Activated T-cell treated with anti-CD3 and anti-CD28 coated beads for 4 hours (primary cell): Measurements from ENCODE around the gene CYP46A1.
"Not testable (repeated sequence)": the region's sequence is repeated elsewhere in the genome, so short reads cannot be mapped to it uniquely, and the experiment has no call there.

Experiments
- DNase-seq: peaks from one replicate; pipeline ENCODE4 v3.0.0-alpha.2; 2020

CYP46A1 gene

DNA sequence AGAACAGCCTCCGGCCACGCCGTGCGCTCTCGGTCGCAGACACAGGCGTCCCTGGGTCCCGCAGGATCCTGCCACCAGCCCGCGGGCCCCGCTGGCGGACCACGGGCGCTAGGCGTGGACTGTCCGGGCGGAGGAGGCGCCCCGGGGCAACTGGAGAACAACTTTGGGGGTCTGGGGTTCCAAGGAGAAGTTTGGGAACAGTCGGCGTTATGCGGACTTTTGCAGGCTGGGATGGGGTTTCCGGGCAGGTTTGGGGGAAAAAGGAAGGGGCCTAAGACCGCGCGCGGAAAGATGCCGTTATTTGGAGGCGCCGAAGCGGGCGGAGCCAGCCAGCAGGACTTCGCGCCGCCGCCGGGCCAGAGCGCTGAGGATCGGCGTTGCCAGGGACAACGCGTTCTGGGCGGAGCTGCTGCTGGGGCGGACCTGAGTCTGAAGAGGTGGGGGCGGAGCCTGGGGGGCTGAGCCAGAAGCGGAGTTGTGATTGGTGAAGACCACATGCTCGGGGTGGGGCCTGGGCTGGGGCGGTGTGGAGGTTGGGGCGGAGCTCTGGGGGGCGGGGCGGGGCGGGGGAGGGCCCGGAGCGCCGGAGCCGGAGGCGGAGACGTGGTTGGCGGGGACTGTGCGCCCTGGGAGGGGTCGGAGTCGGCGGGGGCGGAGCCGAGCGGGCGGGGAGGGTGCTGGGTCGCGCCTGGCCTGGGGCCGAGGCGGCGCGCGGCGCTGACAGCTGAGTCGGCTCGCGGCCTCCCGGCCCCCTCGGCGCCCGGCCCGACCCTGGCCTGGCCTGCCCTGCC is at the start of gene CYP46A1:
Gene CYP46A1 (plus strand): TSS at position 680 of the 791 bp plus-strand sequence. CDS start 120 bp downstream, outside the sequence.
- DNase-seq: peak; percentile 99

DNA sequence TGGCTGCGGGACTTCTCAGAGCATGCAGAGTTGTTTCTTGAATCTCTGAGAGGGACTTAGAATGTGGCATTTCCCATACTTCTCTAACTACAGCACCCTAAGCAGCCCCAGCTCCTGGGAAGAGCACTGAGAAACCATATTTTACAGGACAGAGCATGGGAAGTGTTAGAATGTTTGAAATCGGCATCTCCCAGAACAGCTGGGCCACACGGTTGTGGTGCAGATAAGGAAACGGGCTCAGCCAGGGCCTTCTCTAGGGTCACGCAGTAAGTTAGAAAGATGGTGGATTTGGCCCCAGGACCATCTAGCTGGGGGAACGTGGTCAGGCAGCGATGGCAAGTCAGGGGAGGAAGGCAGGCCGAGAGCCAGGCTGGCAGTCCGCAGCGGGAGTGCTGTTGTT is 49.7 kb upstream of the CYP46A1 start:
- DNase-seq: no peak

DNA sequence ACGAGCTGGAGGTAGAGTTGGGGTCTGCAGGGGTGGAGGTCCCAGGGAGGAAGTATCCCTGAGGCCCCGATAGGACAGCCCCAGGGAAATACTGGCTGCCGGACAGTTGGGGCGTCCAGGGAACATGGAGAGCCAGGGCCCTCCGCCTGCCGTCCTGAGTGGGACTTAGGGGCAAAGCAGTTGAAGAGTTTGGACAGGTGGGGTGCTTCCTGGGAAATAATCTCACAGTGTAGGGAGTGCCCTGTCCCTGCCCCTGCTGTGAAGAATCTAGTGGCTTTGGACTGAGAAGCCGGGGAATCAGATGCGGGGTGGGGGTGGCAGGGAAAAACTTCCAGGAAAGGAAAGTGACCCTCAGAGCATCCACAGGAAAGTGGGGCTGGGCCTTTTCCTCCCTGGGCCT is 49.0 kb upstream of the CYP46A1 start:
- no peak for DNase-seq

DNA sequence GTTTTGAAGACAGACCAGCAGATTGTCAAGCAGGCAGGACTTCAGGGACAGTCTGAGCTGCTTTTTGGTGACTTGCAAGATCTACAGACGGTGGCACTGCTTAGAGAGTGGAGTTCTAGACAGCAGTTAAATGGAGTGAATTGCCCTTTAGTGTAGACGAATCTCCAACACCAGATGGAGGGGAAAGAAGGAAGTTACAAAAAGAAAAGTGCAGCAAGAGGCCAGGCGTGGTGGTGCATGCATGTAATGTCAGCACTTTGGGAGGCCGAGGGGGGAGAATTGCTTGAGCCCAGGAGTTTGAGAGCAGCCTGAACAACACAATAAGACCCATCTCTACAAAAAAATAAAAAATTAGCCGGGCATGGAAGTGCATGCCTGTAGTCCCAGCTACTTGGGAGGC is 47.6 kb upstream of the CYP46A1 start:
- DNase-seq: no peak

DNA sequence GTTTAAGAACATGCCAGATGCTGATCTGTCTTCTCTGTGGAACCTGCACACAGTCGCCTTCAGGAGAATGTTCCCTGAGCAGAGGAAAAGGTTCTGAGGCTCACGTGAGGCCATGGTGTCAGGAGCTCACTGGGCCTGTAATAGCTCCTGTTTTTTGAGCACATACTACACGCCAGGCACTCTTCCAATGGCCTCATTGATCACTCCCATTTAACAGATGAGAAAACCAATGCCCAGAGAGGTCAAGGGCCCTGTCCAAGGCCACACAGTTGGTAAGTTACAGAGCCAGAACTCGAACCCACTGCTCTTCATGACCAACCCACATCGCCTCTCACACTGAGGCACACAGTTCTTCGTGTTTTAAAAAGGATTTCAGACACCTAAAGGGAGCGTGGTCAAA is 46.5 kb upstream of the CYP46A1 start:
- DNase-seq: no peak

DNA sequence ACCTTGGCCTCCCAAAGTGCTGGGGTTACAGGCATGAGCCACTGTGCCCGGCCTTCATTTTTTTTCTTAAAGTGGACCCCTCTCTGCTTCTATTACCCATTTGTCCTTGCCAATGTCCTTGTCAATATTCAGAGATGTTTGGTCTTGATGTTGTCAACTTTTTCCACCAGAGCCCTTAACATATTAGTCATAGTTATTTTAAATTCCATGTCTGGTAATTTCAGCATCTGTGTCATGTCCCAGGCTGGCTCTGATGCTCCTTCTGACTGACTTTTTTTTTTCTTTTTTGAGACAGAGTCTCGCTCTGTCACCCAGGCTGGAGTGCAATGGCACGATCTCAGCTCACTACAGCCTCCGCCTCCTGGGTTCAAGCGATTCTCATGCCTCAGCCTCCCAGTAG is 41.3 kb upstream of the CYP46A1 start:
- DNase-seq: not testable (repeated sequence)

DNA sequence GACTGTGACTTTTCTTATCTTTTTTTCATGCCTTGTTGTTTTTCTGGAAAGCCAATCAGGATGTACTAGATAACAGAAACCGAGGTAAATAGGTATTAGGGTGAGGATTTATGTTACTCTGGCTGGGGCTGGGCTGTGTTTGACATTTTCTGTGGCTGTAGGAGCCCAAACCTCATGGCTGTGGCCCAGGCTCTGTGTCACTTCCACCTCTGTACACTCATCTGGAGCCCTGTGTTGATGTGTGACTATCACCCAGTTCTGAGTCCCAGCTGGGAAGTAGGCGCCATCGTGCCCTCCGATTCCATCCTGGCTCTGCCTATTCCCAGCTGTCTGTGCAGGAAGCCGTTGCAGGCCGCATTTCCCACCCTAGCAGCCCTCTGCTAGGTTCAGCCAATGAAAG is 40.8 kb upstream of the CYP46A1 start:
- no peak for DNase-seq

DNA sequence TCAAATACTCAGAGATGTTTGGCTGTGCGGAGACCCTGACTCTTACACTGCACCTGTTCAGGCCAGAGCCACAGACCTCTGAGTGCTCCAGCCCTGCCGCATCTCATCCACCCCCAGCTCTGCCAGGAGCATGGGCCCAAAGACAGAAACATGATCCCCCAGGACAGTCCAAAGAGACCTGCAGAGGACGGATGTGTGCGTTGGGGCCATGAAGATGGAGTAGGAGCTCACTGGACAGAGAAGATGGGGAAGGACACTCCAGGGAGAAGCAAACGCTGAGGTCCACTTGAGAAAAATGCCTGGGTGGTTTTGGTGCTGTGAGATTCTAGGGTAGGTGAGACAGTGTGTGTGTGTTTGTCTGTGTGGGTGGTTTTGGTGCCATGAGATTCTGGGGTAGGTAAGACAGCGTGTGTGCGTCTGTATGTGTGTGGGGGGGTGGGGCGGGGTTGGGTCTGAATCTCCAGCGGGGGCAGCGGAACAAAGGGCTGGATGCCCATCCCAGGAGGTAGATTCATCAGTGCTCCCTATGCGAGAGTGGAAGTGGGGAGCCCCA is 40.0 kb upstream of the CYP46A1 start:
- no peak for DNase-seq

DNA sequence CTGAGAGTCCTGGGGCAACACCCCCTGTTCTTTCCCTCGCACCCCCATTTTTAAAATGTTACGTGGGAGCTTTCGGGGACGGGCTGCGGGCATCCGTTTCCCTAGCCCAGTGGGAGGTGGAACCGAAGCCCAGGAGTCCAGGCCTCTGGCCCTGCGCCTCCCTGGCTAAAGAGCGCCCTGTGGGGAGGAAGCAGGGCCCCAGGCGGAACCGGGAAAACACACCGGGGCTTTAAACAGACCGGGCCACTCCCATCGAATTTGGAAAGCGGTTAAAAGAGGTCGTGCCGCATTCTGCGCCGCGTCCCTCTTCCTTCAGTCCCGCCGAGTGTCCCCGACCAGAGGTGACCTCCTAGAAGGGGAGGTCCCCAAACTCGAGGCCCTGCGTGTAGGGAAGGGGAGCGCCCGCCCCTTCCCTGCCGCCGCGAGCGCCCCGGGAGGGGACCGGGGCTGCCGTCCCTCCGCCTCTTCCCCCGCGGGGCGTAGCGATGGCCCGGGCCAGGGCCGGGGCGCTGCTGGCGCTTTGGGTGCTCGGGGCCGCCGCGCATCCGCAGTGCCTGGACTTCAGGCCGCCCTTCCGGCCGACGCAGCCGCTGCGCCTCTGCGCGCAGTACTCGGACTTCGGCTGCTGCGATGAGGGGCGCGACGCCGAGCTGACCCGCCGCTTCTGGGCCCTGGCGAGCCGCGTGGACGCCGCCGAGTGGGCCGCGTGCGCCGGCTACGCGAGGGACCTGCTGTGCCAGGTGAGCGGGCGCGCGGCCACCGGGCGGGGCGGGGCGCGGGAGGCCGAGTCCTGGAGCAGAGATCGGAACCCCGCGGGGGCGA is 39.2 kb upstream of the CYP46A1 start, which contains the start of gene HHIPL1:
Gene HHIPL1 (plus strand): TSS at position 407 of the 822 bp plus-strand sequence. CDS start 79 bp downstream, at position 486.
- DNase-seq: no peak

DNA sequence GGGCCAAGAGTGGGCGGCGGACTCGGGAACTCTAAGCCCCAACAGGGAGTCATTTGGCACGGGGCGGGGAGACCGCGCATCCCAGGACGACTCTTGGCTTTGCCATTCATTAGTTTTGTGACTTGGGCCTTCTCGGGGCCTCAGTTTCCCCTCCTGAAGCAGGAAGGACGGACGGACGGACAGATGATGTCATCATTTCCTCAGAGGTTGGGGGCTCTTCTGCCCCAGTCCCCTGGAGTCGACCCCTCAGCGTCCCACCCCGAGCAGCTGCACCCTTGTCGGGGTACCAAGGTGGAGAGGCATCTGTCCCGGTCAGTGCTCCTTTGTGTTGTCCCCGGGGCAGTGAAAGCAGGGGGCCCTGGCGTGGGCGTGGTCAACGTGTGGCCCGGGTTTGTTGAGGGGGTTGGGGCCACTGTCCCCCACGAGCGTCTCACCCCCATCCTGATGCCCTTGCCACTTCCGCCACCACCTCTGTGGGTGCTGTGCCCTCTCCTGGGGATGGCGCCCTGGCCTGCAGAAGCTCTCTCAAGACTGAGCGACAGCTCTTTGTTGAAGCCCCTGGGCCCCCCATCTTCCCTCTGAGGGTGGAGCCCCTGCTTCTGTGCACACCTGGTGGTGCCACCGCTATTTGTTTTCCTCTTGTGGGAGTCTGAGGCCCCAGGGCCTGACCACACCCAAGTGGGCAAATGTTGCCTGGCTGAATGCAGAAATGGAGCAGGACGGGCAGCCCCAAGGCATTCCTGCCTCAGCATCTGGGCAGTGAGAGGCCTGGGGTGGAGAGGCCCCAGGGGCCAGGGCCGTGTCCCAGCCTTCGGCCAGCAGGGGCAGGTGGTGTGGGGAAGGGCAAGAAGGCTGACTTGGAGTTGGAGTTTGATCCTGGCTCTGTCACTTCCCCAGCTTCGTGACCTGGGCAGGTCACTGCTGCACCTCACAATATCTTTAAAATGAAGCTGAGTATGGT is 38.3 kb upstream of the CYP46A1 start:
- DNase-seq: no peak

DNA sequence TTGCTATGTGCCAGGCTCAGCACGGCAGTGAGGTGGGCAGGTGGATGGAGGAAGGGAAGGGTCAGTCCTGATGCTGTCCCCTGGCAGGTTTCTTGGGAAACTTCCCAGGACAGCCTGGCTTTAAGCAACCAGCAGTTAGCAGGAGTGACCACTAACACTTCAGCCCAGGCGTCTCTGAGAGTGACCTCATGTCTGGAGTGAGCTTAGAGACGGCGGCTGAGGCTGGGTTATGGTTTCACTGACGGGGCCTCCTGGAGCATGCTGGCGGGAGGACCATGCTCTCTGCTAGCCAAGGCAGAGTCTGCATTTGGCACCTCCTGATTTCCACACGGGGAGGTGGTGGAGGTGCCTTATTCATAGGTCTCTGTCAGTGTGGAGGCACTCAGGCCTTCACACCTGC is 36.7 kb upstream of the CYP46A1 start:
- no peak for DNase-seq

DNA sequence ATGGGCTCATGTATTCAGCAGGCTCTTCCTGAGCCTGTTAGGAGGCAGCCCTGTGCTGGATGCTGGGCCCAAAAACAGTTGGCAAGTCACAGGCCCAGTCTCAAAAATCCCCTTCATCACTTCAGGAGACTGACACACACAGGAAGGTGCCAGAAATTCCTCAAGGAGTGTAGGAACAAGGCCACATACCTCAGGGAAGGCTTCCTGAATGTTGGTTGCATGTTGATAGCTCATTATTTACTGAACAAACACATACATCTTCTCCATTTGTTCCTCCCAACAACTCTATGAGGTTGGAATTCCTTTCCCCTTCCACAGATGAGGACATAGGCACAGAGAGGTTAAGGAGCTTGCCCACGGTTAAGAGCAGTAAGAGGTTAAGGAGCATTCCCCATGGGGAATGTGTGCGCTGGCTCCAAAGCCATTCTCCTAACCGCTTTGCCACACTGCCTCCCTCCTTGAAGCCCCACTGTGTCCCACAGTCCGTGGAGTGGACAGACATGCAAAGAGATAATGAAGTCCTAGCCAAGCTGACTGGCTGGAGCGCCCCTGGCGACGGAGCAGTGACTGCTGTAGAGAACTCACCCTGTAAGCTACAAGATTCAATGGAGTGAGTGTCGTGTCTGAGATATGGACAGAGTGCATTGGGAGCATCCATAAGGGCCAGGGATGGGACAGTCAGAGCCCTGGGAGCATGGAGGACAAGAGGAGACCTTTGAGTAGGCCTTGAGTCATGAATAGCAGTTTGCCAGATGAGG is 35.9 kb upstream of the CYP46A1 start:
- DNase-seq: no peak

DNA sequence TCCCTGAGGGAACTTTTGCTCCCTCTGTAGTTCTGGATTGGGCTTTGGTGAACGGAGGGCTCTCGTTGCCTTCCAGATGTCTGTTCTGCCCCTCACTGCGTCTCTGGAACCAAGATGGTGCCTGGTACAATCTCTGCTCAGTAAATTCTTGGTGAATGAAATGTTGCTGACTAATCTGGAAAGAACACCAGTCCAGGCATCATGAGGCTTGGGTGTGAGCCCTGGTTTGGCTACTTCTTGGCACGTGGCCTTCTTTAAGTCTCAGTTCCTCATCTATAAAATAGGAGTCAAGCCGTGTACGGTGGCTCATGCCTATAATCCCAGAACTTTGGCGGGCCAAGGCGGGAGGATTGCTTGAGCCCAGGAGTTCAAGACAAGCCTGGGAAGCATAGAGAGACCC is 34.9 kb upstream of the CYP46A1 start:
- no peak for DNase-seq

DNA sequence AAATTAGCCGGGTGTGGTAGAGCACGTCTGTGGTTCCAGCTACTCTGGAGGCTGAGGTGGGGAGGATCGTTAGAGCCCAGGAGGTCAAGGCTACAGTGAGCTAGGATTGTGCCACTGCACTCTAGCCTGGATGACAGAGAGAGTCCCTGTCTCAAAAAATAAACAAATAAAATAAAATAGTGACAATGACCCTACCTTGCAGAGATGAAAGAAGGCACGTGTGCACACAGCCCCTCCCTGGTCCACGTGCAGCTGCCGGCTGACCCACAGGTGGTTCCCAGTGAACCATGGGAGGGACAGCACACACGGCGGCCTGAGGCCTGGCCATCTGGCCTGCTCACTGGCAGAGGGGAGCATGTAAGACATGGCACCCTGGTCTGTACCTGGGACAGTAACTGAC is 34.5 kb upstream of the CYP46A1 start:
- no peak for DNase-seq

DNA sequence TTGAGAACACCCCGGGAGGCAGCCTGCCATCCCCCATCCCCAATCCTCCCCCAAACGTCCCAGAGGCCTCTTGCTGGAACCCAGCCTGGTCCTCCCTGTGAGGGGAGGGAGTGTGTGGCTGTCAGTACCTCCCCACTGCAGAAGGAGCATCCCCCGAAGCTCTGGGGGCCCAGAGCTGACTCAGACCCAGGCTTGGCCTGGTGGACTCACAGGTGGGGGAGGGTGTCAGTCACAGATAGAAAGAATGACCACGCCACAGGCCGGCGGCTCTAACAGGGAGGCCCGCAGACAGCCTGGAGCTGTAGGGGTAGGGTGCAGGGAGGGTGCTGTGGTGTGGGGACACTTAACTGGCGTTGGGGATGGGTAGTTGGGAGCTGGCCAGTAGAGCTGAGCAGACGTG is 33.9 kb upstream of the CYP46A1 start:
- DNase-seq: no peak

DNA sequence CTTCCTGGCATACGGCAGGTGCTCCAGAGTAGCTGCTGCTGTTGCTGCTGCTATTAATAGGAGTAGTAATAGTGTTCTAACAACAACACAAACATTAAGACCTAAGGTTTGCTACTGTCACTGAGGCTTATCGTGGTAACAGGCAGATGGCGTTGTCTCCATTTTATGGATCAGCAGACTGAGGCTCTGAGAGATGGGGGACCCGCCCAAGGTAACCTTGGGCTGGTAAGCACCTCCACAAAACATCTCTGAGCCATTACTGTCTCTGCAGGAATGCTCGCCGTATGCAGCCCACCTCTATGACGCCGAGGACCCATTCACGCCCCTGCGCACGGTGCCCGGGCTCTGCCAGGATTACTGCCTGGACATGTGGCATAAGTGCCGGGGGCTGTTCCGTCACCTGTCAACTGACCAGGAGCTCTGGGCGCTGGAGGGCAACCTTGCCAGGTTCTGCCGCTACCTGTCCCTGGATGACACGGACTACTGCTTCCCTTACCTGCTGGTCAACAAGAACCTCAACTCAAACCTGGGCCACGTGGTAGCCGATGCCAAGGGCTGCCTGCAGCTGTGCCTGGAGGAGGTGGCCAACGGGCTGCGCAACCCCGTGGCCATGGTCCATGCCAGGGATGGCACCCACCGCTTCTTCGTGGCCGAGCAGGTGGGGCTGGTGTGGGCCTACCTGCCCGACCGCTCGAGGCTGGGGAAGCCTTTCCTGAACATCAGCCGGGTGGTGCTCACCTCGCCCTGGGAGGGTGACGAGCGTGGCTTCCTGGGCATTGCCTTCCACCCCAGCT is 31.9 kb upstream of the CYP46A1 start:
- DNase-seq: no peak

DNA sequence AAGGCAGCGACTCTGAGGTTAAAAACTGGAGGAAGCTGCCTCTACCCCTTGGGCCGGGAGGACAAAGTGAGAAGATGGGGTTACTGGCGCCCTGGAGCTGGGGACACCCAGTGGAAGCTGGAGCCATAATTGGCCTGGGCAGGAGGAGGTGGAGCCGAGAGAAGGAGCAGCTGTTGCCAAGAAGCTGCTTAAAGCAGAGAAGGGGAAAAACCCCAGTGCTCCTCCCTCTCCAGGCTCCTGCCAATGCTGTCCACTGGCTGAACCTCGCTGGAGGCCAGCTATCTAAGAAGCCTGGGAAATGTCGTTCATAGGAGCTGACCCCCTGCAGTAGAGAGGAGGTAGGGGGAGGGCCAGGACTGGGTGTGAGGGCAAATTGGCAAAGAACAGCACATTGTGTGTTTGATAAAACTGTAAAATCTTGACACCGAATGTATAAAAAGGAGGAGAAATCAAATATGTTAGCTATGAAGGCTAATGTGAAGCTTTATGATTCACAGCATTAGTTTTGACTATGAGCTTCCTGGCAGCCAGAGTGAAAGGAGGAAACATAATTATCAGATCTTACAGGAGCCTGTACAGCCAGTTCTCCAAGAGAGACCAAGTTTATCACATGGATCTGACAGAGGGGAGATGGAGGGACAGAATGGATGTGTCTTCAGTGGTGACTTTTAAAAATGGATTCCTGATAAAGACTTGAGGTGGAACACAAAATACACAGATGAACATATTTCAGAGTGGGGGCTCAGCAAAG is 29.7 kb upstream of the CYP46A1 start:
- DNase-seq: no peak

DNA sequence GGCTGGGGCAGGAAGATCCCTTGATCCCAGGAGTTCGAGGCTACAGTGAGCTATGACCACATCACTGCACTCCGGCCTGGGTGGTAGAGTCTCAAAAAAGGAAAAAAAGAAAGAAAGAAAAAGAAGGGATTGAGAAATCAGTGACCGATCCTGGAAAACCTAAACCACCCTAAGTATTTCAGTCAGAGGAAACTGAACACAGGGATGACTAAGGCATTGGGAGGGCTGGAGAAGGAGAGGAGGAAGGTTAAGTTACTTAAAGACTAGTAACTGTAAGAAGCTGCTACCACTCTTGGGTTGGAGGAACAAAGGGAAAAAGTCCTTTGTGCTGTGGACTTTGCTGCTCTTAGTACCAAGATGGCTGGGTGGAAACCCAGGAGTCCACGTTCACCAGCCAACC is 28.6 kb upstream of the CYP46A1 start:
- DNase-seq: no peak

DNA sequence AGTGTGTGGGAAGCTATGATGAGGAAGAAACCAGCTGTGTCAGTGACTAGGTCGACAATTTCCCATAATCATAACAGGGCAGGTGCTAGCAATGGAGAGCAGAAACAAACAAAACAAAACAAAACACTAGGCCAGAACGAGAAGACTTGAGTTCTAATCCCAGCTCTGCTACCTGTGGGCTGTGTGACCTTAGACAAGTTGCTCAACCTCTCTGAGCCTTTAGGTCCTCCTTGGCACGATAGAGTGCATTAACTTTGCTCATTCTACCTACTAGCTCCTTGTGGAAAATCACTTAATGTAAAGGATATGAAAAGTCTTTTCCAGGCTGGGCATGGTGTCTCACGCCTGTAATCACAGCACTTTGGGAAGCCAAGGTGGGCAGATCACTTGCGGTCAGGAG is 27.9 kb upstream of the CYP46A1 start:
- no peak for DNase-seq

DNA sequence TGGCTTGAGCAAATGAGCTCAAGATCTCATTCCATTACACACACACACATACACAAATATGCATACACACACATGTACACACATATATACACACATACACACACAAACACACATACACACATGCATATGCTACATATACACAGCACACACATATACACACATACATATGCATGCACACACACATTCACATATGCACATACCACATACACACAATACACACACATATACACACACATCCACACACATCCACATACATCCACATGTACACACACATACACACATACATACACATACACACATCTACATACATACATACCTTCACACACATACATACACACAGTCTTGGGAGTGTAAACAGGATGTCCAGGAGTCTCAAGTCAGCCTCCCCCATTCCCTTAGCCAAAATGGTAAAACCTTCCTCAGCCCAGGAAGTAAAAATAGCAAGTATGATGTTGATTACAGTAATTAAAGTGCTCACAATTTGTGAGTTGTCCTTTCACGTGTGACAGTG is 26.4 kb upstream of the CYP46A1 start:
- DNase-seq: no peak
